ENCODE data around the gene ST3GAL3.

Gene ST3GAL3

DNA sequence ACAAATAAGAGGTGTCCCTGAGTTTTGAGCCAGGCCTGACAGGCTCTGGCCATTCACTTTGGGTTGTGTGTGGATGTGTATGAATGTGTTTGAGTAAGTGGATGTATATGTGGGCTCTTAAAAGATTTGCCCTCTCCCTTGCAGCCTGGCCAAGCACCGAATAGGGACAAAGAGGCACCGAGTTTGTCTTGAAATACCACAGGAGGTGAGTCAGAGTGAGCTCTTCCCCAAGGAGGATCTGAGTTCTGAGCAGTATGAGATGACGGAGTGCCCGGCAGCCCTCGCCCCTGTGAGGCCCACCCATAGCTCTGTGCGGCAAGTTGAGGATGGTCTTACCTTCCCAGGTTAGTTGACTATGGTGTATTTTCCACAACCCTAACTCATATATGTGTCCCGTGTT, 38.4 kb upstream of the ST3GAL3 start:
- TF ChIP-seq, protein P1, sequence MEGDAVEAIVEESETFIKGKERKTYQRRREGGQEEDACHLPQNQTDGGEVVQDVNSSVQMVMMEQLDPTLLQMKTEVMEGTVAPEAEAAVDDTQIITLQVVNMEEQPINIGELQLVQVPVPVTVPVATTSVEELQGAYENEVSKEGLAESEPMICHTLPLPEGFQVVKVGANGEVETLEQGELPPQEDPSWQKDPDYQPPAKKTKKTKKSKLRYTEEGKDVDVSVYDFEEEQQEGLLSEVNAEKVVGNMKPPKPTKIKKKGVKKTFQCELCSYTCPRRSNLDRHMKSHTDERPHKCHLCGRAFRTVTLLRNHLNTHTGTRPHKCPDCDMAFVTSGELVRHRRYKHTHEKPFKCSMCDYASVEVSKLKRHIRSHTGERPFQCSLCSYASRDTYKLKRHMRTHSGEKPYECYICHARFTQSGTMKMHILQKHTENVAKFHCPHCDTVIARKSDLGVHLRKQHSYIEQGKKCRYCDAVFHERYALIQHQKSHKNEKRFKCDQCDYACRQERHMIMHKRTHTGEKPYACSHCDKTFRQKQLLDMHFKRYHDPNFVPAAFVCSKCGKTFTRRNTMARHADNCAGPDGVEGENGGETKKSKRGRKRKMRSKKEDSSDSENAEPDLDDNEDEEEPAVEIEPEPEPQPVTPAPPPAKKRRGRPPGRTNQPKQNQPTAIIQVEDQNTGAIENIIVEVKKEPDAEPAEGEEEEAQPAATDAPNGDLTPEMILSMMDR (IDR thresholded peaks at IDR 0.05; ENCODE audit: low read depth, low read length): no peak
- Histone ChIP-seq H3K4me3 (ENCODE audit: low read depth, low read length) (no peak overlapping the region), H3K36me3 (peaks cover 7% of the 10 kb centered on the region), H3K27me3 (no peaks in the 10 kb centered on the region), H3K9me3 (no peaks in the 10 kb centered on the region), H3K4me1 (no peaks in the 10 kb centered on the region)
- DNase-seq: no peak

DNA sequence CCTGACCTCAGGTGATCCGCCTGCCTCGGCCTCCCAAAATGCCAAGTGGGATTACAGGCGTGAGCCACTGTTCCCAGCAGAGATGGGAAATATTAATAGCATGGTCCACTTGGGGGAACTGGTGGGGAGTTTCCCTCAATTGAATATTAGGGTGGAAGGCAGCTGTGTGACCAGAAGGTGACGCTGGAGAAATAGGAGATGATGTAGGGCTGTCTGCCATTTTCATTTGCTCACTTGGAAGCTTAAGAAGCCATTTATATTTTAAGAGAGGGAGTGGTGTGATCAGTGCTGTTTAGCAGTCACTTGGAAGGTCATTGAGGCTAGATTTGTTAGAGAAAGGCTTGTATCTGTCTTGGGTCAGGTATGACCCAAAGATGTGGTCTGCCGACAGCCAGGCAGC, 37.5 kb upstream of the ST3GAL3 start:
- no peaks in the 10 kb centered on the region for H3K27me3 ChIP-seq

DNA sequence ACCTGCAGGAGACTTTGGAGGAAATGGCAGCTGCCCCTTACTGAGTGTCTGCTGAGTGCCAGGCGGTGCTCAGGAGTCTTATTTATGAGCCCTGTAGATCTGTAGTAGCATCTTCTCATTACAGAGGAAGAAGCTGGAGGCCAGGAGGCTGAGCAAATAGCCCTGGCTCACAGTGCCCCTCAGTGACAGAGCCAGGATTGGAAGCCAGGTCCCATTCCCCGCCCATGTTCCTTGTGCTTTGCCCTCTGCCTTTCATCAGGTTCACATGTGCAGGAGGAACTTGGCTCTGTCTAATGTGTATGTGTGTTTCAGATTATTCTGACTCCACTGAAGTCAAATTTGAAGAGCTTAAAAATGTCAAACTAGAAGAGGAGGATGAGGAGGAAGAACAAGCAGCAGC, 36.1 kb upstream of the ST3GAL3 start:
- Histone ChIP-seq H3K27me3 (no peaks in the 10 kb centered on the region), H3K9me3 (no peaks in the 10 kb centered on the region), H3K4me1 (no peaks in the 10 kb centered on the region), H3K36me3 (peaks cover 3% of the 10 kb centered on the region), H3K4me3 (ENCODE audit: low read depth, low read length) (no peak overlapping the region)
- no peak for DNase-seq
- TF ChIP-seq, protein P1 (IDR thresholded peaks at IDR 0.05; ENCODE audit: low read depth, low read length): no peak

More for the DNA sequence above, 37.5 kb upstream of the ST3GAL3 start:
- H3K4me1 ChIP-seq: no peaks in the 10 kb centered on the region
- TF ChIP-seq, protein P1 (IDR thresholded peaks at IDR 0.05; ENCODE audit: low read depth, low read length): no peak
- H3K9me3 ChIP-seq: no peaks in the 10 kb centered on the region
- no peak overlapping the region for H3K4me3 ChIP-seq (ENCODE audit: low read depth, low read length)
- no peak for DNase-seq
- peaks cover 5% of the 10 kb centered on the region for H3K36me3 ChIP-seq

DNA sequence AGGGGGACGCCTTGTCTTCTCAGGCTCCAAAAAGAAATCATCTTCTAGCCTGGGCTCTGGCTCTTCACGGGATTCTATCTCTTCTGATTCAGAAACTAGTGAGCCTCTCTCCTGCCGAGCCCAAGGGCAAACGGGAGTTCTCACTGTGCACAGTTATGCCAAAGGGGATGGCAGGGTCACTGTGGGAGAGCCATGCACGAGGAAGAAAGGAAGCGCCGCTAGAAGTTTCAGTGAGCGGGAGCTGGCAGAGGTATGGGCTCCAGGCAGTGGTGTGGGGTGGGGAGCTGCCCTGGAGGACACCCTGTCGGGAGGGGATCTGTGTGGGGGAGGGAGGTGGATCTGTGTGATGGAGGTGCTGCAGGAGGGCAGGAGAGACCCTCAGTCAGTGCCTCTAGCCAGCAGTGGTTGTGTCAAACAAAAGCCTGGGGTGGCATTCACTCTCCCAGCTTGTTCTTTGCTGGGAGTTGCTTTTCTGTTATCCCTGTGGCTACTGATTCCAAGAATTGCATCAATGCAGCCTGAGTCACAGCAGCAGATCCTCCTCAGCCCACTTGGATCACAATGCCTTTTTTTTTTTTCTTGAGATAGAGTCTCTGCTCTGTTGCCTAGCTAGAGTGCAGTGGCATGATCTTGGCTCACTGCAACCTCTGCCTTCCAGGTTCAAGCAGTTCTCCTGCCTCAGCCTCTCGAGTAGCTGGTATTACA, 35.6 kb upstream of the ST3GAL3 start:
- Histone ChIP-seq H3K36me3 (peaks cover 3% of the 10 kb centered on the region), H3K9me3 (no peaks in the 10 kb centered on the region), H3K4me3 (ENCODE audit: low read depth, low read length) (no peak overlapping the region), H3K4me1 (no peaks in the 10 kb centered on the region), H3K27me3 (no peaks in the 10 kb centered on the region)
- no peak for DNase-seq
- TF ChIP-seq, protein P1 (IDR thresholded peaks at IDR 0.05; ENCODE audit: low read depth, low read length): no peak

DNA sequence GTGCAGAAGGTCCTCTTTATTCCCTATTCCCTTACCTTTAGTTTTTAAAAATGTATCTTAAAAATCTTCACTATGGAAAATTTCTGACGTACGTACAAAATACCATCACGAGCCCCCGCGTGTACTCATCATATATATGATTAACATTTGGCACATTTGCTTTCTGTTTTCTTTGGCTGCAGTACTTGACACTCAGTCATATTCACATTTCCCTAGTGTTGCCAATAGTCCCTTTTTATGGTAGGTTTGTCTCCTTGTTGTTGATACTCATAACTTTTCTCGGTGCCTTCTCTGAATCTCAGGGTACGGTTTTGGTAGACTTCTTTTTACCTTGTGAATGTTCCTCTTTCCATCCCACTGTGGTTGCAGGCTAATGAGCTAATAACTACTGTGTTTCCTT, 34.1 kb upstream of the ST3GAL3 start:
- Histone ChIP-seq H3K27me3 (no peaks in the 10 kb centered on the region), H3K4me1 (no peaks in the 10 kb centered on the region), H3K9me3 (no peaks in the 10 kb centered on the region), H3K4me3 (ENCODE audit: low read depth, low read length) (no peak overlapping the region), H3K36me3 (no peaks in the 10 kb centered on the region; the same call in none of the 2 replicates)
- DNase-seq: no peak
- TF ChIP-seq, protein P1 (IDR thresholded peaks at IDR 0.05; ENCODE audit: low read depth, low read length): no peak

DNA sequence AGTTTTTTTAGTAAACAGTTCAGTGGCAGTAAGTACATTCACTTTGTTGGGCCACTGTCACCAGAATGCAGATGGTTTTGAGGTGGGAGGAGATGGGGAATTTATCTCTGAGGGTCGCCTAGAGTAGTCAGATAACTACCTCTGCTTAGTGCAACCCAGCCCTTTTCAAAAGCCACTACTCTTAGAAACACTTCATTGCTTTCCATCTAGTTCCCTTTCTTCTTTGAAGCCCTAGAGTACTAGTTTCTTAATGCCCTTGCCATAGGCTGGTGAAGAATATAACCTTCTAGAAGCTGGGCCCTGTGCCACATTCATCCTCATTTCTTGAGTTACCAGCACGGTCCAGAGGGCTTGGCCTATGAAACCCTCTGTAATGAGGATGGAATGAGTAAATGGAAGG, 28.4 kb upstream of the ST3GAL3 start:
- H3K27me3 ChIP-seq: no peaks in the 10 kb centered on the region
- no peak overlapping the region for H3K4me3 ChIP-seq (ENCODE audit: low read depth, low read length)
- H3K4me1 ChIP-seq: no peaks in the 10 kb centered on the region
- TF ChIP-seq, protein P1 (IDR thresholded peaks at IDR 0.05; ENCODE audit: low read depth, low read length): no peak
- H3K9me3 ChIP-seq: no peaks in the 10 kb centered on the region
- DNase-seq: no peak
- H3K36me3 ChIP-seq: no peaks in the 10 kb centered on the region; the same call in 1 of the 2 replicates

Measured in BE2C (cell line).